PC-3 (cell line): Measurements from ENCODE around the gene TNFSF18. TPM values are rescaled to one million over a fixed set of nuclear protein-coding genes. Genes with fewer than 3 reads are reported as not detected.

ENCODE experiments used
- ATAC-seq: fragments of 200-7000 bp; cut with Tn5 transposase; 2 replicates; pipeline ENCODE4 v1.9.1; 2020; ENCODE audit warnings: mild to moderate bottlenecking, moderate library complexity
- BruUV-seq: library from RNA; stranded (reverse); fragments of 400-500 nt; replicated peaks from 2 replicates; lab custom pipeline; 2021; lab: Mats Ljungman, UMichigan
- CTCF ChIA-PET: fragments of 300-600 bp; sonication (Branson Sonifier 250); formaldehyde crosslinking; loops from one replicate; lab custom pipeline; 2022; ENCODE audit warnings: antibody characterized with exemption; lab: Charles Lee
- POLR2A ChIA-PET: fragments of 300-600 bp; sonication (Branson Sonifier 250); formaldehyde crosslinking; loops from one replicate; lab custom pipeline; 2022; ENCODE audit warnings: antibody characterized with exemption; ENCODE audit not compliant: unreplicated experiment; lab: Charles Lee
- DNase-seq: peaks from one replicate; pipeline ENCODE4 v3.0.0-alpha.2; 2015
- H2AFZ ChIP-seq: fragments of 300-600 bp; sonication (generic); 2 replicates; pipeline ENCODE4 v1.6.0; 2016; ENCODE audit warnings: antibody characterized with exemption, low read length
- H3F3A ChIP-seq: fragments of 300-600 bp; sonication (generic); one replicate; pipeline ENCODE4 v1.6.0; 2017; ENCODE audit warnings: antibody characterized with exemption, low read length, control low read depth, mild to moderate bottlenecking; ENCODE audit not compliant: unreplicated experiment
- H3K27ac ChIP-seq: fragments of 300-600 bp; sonication (generic); 2 replicates; pipeline ENCODE4 v1.5.1; 2016; ENCODE audit warnings: mild to moderate bottlenecking, low read length
- H3K27me3 ChIP-seq: fragments of 300-600 bp; sonication (generic); 2 replicates; pipeline ENCODE4 v1.6.1; 2016; ENCODE audit warnings: low read length, mixed read lengths
- H3K36me3 ChIP-seq: fragments of 300-600 bp; sonication (generic); 2 replicates; pipeline ENCODE4 v1.6.1; 2016; ENCODE audit warnings: low read depth, mixed run types, low read length, mixed read lengths
- H3K4me1 ChIP-seq: fragments of 300-600 bp; sonication (generic); 2 replicates; pipeline ENCODE4 v1.5.1; 2016; ENCODE audit warnings: low read length; ENCODE audit not compliant: insufficient read depth
- H3K4me2 ChIP-seq: fragments of 300-600 bp; sonication (generic); 2 replicates; pipeline ENCODE4 v1.6.0; 2016; ENCODE audit warnings: low read length
- H3K4me3 ChIP-seq: fragments of 300-600 bp; sonication (generic); 2 replicates; pipeline ENCODE4 v1.5.1; 2016; ENCODE audit warnings: mild to moderate bottlenecking, low read length, mixed read lengths
- H3K79me2 ChIP-seq: fragments of 300-600 bp; sonication (generic); 2 replicates; pipeline ENCODE4 v1.6.1; 2017; ENCODE audit warnings: low read length, mixed read lengths
- H3K9ac ChIP-seq: fragments of 300-600 bp; sonication (generic); 2 replicates; pipeline ENCODE4 v1.6.0; 2016; ENCODE audit warnings: mild to moderate bottlenecking, low read length
- H3K9me2 ChIP-seq: fragments of 300-600 bp; sonication (generic); replicated peaks from 2 replicates; pipeline ENCODE4 v1.6.1; 2016; ENCODE audit warnings: mixed run types, low read length, mixed read lengths
- H3K9me3 ChIP-seq: fragments of 300-600 bp; sonication (generic); 2 replicates; pipeline ENCODE4 v1.6.1; 2016; ENCODE audit warnings: low read length, mixed read lengths
- H4K20me1 ChIP-seq: fragments of 300-600 bp; sonication (generic); 2 replicates; pipeline ENCODE4 v1.6.1; 2016; ENCODE audit warnings: low read length, mixed read lengths
- CTCF ChIP-seq: fragments of 300-600 bp; sonication (generic); conservative IDR thresholded peaks from 2 replicates; pipeline ENCODE4 v1.5.1; 2017; ENCODE audit warnings: antibody characterized with exemption, low read depth, mild to moderate bottlenecking, low read length
- EZH2 ChIP-seq: fragments of 300-600 bp; sonication (generic); IDR thresholded peaks from one replicate; pipeline ENCODE4 v1.6.1; 2017; ENCODE audit warnings: antibody characterized with exemption, mild to moderate bottlenecking, low read length; ENCODE audit not compliant: unreplicated experiment
- EZH2phosphoT487 ChIP-seq: fragments of 300-600 bp; sonication (generic); IDR thresholded peaks from 2 replicates; pipeline ENCODE4 v1.6.1; 2018; ENCODE audit warnings: mild to moderate bottlenecking, antibody characterized with exemption, low read length, borderline replicate concordance
- intact Hi-C: fragments of 100-400 bp; cut with micrococcal nuclease; formaldehyde crosslinking; loops from 2 replicates; pipeline ENCODE4 v1.9.0; 2023
- total RNA-seq: library from RNA; depleted of rRNA; stranded (reverse); fragments of >200 nt; gene quantifications from 2 replicates; pipeline ENCODE4 v1.2.3, GENCODE V29; 2014

TNFSF18 gene
- total RNA-seq, 1 experiment from 2014 or later, result 0.69 TPM

- Histone ChIP-seq H3K9me2 (0 out of 2 replicates have a peak, but pooled peaks cover 11% of the 10 kb centered on the region), H3K9me3 (no peaks in the 10 kb centered on the region), H3K27ac (no peak overlapping the region), H3K79me2 (no peaks in the 10 kb centered on the region), H3F3A (no peaks in the 10 kb centered on the region), H2AFZ (no peak overlapping the region), H3K9ac (no peak overlapping the region), H3K36me3 (no peaks in the 10 kb centered on the region), H3K27me3 (no peaks in the 10 kb centered on the region), H3K4me1 (no peaks in the 10 kb centered on the region), H4K20me1 (no peaks in the 10 kb centered on the region), H3K4me3 (no peak overlapping the region), H3K4me2 (no peak overlapping the region)
- intact Hi-C loops, result no loop called here
- BruUV-seq, result no TSS peak
- DNase-seq, result no peak
- TF ChIP-seq EZH2phosphoT487, result no peak
- TF ChIP-seq CTCF, result no peak
- TF ChIP-seq EZH2, result no peak
- no peak for ATAC-seq
- POLR2A ChIA-PET, result interaction anchor here (0.7 kb wide), 1 partner anchor 99 kb away, joined by 4 read pairs; no protein-coding TSS in a partner anchor
- CTCF ChIA-PET, result no interaction called here
Measured at GRCh38 chr1:173015629-173016028, 35.1 kb downstream of the TNFSF18 start.

GRCh38 chr1:173014160-173014559 is 36.6 kb downstream of the TNFSF18 start:
- no peak for TF ChIP-seq EZH2
- no peak for TF ChIP-seq EZH2phosphoT487
- TF ChIP-seq CTCF, result no peak
- Histone ChIP-seq H3K4me1 (no peaks in the 10 kb centered on the region), H3K9me3 (no peaks in the 10 kb centered on the region), H3K9me2 (0 out of 2 replicates have a peak, but pooled peaks cover 11% of the 10 kb centered on the region), H3K79me2 (no peaks in the 10 kb centered on the region), H2AFZ (no peak overlapping the region), H3F3A (no peaks in the 10 kb centered on the region), H3K9ac (no peak overlapping the region), H3K4me2 (no peak overlapping the region), H3K27ac (no peak overlapping the region), H3K36me3 (no peaks in the 10 kb centered on the region), H3K4me3 (no peak overlapping the region), H4K20me1 (no peaks in the 10 kb centered on the region), H3K27me3 (no peaks in the 10 kb centered on the region)
- intact Hi-C loops, result no loop called here
- no TSS peak for BruUV-seq
- ChIA-PET CTCF (no interaction called here), POLR2A (no interaction called here)
- no peak for ATAC-seq
- no peak for DNase-seq

- H3K36me3 ChIP-seq, result no peaks in the 10 kb centered on the region
- ATAC-seq (no peak), DNase-seq (no peak)
- no peak overlapping the region for H2AFZ ChIP-seq
- H3F3A ChIP-seq, result no peaks in the 10 kb centered on the region
- no peak overlapping the region for H3K4me2 ChIP-seq
- H4K20me1 ChIP-seq, result no peaks in the 10 kb centered on the region
- no peak overlapping the region for H3K4me3 ChIP-seq
- ChIA-PET CTCF (interaction anchor here (0.5 to 0.6 kb wide), 2 partner anchors 237 to 568 kb away, joined by 3 to 5 read pairs; no protein-coding TSS in a partner anchor), POLR2A (interaction anchor here (0.7 kb wide), 1 partner anchor 94 kb away, joined by 3 read pairs; no protein-coding TSS in a partner anchor)
- H3K27me3 ChIP-seq, result no peaks in the 10 kb centered on the region
- 0 out of 2 replicates have a peak, but pooled peaks cover 8% of the 10 kb centered on the region for H3K9me2 ChIP-seq
- no peak overlapping the region for H3K27ac ChIP-seq
- intact Hi-C loops, result no loop called here
- no peaks in the 10 kb centered on the region for H3K4me1 ChIP-seq
- BruUV-seq, result no TSS peak
- H3K9ac ChIP-seq, result no peak overlapping the region
- H3K79me2 ChIP-seq, result no peaks in the 10 kb centered on the region
- no peaks in the 10 kb centered on the region for H3K9me3 ChIP-seq
- TF ChIP-seq CTCF (no peak), EZH2phosphoT487 (no peak), EZH2 (no peak)
Measured at GRCh38 chr1:173012126-173012525, 38.6 kb downstream of the TNFSF18 start.
